Vagina (tissue), 2 donors: ENCODE data around the gene RAD1. TPM values are rescaled to one million over a fixed set of nuclear protein-coding genes. Genes with fewer than 3 reads are reported as not detected.

ENCODE experiments used
- DNase-seq, 2 donors: peaks; one replicate each; pipeline ENCODE4 v3.0.0-alpha.2; 2017; ENCODE audit errors: extremely low spot score in 2 of 2
- H3K27ac ChIP-seq: fragments of 200-600 bp; sonication (generic); one replicate; pipeline ENCODE4 v1.5.1; 2019
- H3K27me3 ChIP-seq: fragments of 200-600 bp; sonication (generic); one replicate; pipeline ENCODE4 v1.5.1; 2019
- H3K36me3 ChIP-seq, 2 donors: fragments of 200-600 bp; sonication (generic); one replicate each; pipeline ENCODE4 v1.5.1; 2017 to 2019
- H3K4me1 ChIP-seq: fragments of 200-600 bp; sonication (generic); one replicate; pipeline ENCODE4 v1.5.1; 2019
- H3K4me3 ChIP-seq, 2 donors: fragments of 200-600 bp; sonication (generic); 1 replicate in 1 of 2; 2 replicates in 1 of 2; pipeline ENCODE4 v1.5.1; 2016 to 2019
- H3K9me3 ChIP-seq: fragments of 200-600 bp; sonication (generic); one replicate; pipeline ENCODE4 v1.5.1; 2019
- POLR2A ChIP-seq, 2 donors: fragments of 450-650 bp; IDR thresholded peaks; one replicate each; pipeline ENCODE4 v1.6.1; 2017; ENCODE audit warnings: antibody characterized with exemption in 2 of 2, mild to moderate bottlenecking in 2 of 2, moderate library complexity in 2 of 2
- POLR2AphosphoS5 ChIP-seq, 2 donors: sonication (generic); formaldehyde crosslinking; IDR thresholded peaks; one replicate each; pipeline ENCODE4 v1.9.0; 2017; ENCODE audit warnings: antibody characterized with exemption in 2 of 2, mild to moderate bottlenecking in 2 of 2, low read depth in 1 of 2; ENCODE audit not compliant: insufficient read depth in 1 of 2
- intact Hi-C: fragments of 100-400 bp; cut with DNase I; formaldehyde crosslinking; loops from one replicate; pipeline ENCODE4 v1.15.1; 2023
- total RNA-seq: library from RNA; depleted of rRNA; stranded (reverse); fragments of >200 nt; gene quantifications from one replicate; pipeline ENCODE4 v1.2.3, GENCODE V29; 2016
- TF ChIP-seq, protein P1 (sequence below), 3 experiments: fragments of 450-650 bp in 2 of 3; fragments of 200-600 bp in 1 of 3; sonication (generic) in 1 of 3; IDR thresholded peaks; one replicate each; pipeline ENCODE4 v1.5.1; 2017 to 2019; ENCODE audit warnings: antibody characterized with exemption in 3 of 3, mild to moderate bottlenecking in 2 of 3, moderate library complexity in 2 of 3

RAD1 gene, protein sequence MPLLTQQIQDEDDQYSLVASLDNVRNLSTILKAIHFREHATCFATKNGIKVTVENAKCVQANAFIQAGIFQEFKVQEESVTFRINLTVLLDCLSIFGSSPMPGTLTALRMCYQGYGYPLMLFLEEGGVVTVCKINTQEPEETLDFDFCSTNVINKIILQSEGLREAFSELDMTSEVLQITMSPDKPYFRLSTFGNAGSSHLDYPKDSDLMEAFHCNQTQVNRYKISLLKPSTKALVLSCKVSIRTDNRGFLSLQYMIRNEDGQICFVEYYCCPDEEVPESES
- total RNA-seq = 27.7 TPM

DNA sequence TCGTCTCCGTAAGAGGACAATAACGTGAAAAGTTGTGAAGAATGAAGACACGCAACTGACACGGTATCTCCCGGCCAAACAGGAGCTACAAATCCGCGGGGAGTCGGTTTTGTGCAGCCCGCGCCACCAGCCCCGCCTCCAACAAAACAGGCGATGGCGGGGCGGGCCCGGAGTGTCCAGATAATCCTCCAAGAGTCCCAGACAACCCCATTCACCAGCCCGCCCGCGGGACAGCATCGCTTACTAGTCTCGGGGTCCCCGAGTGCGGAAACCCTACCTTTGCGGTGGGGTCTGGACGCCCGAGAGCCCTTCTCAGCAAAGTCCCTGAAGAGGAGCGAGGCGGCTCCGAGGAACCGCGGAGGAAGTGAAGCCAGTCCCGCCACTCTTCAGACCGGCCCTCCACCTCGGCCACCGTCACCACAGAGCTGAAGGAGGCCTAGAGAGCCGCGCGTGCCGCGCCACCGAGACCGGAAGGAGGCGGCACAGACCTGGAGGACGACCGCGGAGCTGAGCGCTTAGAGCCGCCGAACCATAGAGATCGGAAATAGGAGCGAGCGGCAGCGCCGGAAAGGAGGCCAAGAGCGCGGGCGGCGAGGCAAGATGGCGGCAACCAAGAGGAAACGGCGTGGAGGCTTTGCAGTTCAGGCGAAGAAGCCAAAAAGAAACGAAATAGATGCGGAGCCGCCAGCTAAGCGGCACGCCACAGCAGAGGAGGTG, at the start of gene RAD1, which contains the start of gene BRIX1:
Gene RAD1 (minus strand): TSS at position 366 of the 717 bp plus-strand sequence. CDS start 612 bp downstream, outside the sequence.
Gene BRIX1 (plus strand): TSS at position 573 of the 717 bp plus-strand sequence. CDS start 28 bp downstream, at position 601.
- intact Hi-C loops = no loop called here
- peak within 1 kb of the TSS; percentile 98 to 99 for H3K4me3 ChIP-seq
- peaks cover 0 to 26% of the 10 kb centered on the region in 2 donors for H3K36me3 ChIP-seq
- peak in 1 of 2 donors; percentile 96 for DNase-seq
- TF ChIP-seq, protein P1, sequence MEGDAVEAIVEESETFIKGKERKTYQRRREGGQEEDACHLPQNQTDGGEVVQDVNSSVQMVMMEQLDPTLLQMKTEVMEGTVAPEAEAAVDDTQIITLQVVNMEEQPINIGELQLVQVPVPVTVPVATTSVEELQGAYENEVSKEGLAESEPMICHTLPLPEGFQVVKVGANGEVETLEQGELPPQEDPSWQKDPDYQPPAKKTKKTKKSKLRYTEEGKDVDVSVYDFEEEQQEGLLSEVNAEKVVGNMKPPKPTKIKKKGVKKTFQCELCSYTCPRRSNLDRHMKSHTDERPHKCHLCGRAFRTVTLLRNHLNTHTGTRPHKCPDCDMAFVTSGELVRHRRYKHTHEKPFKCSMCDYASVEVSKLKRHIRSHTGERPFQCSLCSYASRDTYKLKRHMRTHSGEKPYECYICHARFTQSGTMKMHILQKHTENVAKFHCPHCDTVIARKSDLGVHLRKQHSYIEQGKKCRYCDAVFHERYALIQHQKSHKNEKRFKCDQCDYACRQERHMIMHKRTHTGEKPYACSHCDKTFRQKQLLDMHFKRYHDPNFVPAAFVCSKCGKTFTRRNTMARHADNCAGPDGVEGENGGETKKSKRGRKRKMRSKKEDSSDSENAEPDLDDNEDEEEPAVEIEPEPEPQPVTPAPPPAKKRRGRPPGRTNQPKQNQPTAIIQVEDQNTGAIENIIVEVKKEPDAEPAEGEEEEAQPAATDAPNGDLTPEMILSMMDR (IDR thresholded peaks at IDR 0.05) = no peak
- TF ChIP-seq POLR2A (IDR thresholded peaks at IDR 0.05) = peak in 1 of 2 donors; percentile 62
- TF ChIP-seq POLR2AphosphoS5 (IDR thresholded peaks at IDR 0.05; ENCODE audit: insufficient read depth in 1 of 2, low read depth in 1 of 2) = peak; percentile 94 to 95
- no peaks in the 10 kb centered on the region for H3K9me3 ChIP-seq
- peak within 1 kb of the TSS; percentile 90 for H3K27ac ChIP-seq
- peaks cover 41% of the 10 kb centered on the region for H3K4me1 ChIP-seq
- H3K27me3 ChIP-seq = no peaks in the 10 kb centered on the region

DNA sequence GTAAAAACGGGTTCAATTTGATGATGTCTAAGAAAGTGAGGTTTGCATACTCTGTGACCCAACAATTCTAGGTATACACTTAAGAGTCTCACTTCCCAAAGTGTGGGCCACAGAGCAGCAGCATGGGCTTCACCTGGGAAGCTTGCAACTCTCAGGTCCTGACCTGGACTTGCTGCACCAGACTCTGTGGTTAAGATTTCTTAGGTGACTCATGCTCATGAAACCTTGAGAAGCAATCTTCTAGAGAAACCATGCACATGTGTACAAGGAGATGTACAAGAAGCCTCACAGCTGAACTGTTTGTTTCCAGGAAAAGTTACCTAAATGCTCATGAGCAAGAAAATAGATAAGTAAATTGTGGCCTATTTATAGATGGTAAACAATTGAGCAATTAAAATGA, 44.0 kb upstream of the RAD1 start:
- TF ChIP-seq, protein P1 (IDR thresholded peaks at IDR 0.05) = no peak
- TF ChIP-seq POLR2AphosphoS5 (IDR thresholded peaks at IDR 0.05; ENCODE audit: insufficient read depth in 1 of 2, low read depth in 1 of 2) (no peak), POLR2A (IDR thresholded peaks at IDR 0.05) (no peak)
- H3K36me3 ChIP-seq = peaks cover under 1 to 5% of the 10 kb centered on the region in 2 donors
- intact Hi-C loops = no loop called here

DNA sequence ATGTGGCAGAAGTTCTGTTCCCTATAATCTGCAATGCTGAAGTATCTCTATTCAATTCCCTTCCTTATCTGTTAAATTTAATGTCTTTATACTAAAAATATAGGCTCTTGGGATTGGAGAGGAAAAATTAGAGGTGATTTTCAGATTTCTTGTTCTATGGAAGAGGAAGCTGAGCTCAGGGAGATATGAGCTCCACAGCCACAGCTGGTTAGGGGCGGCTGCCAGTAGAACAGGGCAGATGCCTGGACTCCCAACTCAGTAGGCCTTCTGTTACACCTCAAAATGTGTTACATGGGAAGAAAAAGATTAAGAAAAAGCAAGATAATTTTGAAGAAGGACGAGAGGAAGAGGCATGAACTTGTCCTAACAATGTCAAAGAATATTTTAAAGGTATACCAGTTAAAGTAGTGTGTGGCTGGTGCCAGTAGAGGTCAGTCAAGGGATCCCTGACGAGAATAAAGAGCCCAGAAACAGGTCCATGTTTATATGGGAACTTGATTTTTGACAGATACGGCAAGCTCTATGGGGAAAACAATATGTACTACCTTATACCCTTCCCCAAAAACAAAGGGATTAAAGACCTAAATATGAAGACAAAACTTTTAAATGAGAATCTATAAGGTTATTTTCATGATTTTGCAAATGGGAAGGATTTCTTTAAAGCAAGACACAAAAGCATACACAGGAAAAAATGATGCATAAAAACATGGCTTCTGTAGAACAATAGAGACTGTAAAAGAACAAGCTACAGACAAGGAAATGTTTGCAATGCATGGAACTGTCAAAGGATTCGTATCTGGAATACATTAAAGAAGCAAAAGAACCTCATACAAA, 42.8 kb upstream of the RAD1 start:
- Histone ChIP-seq H3K9me3 (no peaks in the 10 kb centered on the region), H3K36me3 (peaks cover 6 to 14% of the 10 kb centered on the region in 2 donors), H3K27me3 (no peaks in the 10 kb centered on the region), H3K4me1 (no peaks in the 10 kb centered on the region), H3K4me3 (no peak overlapping the region), H3K27ac (no peak overlapping the region)
- TF ChIP-seq, protein P1 (IDR thresholded peaks at IDR 0.05) = no peak
- TF ChIP-seq POLR2A (IDR thresholded peaks at IDR 0.05) (no peak), POLR2AphosphoS5 (IDR thresholded peaks at IDR 0.05; ENCODE audit: insufficient read depth in 1 of 2, low read depth in 1 of 2) (no peak)
- intact Hi-C loops = no loop called here
- DNase-seq = no peak

More for the DNA sequence above, 44.0 kb upstream of the RAD1 start:
- H3K4me3 ChIP-seq = no peak overlapping the region
- no peak for DNase-seq
- no peaks in the 10 kb centered on the region for H3K27me3 ChIP-seq
- H3K27ac ChIP-seq = no peak overlapping the region
- no peaks in the 10 kb centered on the region for H3K9me3 ChIP-seq
- no peaks in the 10 kb centered on the region for H3K4me1 ChIP-seq

DNA sequence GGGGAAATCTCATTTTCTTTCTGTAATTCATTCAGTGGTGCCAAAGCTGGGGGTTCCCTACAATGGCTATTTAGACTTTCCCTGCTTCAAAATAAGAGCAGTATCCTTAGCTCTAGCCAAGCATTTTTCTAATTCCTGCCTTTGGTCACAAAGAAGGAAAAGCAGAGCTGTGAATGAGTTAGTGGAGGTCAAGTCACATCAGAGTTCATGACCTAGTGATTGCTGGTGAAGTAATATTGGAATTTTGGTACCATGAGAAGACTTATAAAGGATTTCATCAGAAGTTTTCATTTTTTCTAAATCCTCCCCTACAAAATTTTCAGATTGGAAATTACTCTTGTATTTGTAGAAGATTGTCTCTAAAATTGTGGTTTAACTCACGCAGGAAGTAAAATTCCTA, 42.0 kb upstream of the RAD1 start:
- Histone ChIP-seq H3K4me3 (no peak overlapping the region), H3K27ac (no peak overlapping the region), H3K36me3 (peaks cover 6 to 22% of the 10 kb centered on the region in 2 donors), H3K4me1 (no peaks in the 10 kb centered on the region), H3K27me3 (no peaks in the 10 kb centered on the region), H3K9me3 (no peaks in the 10 kb centered on the region)
- intact Hi-C loops = no loop called here
- TF ChIP-seq, protein P1 (IDR thresholded peaks at IDR 0.05) = no peak
- TF ChIP-seq POLR2AphosphoS5 (IDR thresholded peaks at IDR 0.05; ENCODE audit: insufficient read depth in 1 of 2, low read depth in 1 of 2) = no peak
- TF ChIP-seq POLR2A (IDR thresholded peaks at IDR 0.05) = no peak
- no peak for DNase-seq
